Measurements from ENCODE around the gene LCN2. TPM values are rescaled to one million over a fixed set of nuclear protein-coding genes. Genes with fewer than 3 reads are reported as not detected.
A peak's percentile ranks its signal among the peaks of the same experiment; 100 is the strongest.
"Not testable (repeated sequence)": the region's sequence is repeated elsewhere in the genome, so short reads cannot be mapped to it uniquely, and the experiment has no call there.

Gene LCN2
- total and polyA plus RNA-seq, 2 experiments from 2014 or later: not detected

GRCh38 chr9:128175726-128176125 is 26.5 kb downstream of the LCN2 start:
- DNase-seq: no peak
- no peaks in the 10 kb centered on the region for H3K27me3 ChIP-seq (replicated peaks; ENCODE audit: insufficient read depth)
- H4K20me1 ChIP-seq (ENCODE audit: insufficient read depth): no peaks in the 10 kb centered on the region
- H3K36me3 ChIP-seq (ENCODE audit: low read depth): peaks cover 23% of the 10 kb centered on the region
- H3K27ac ChIP-seq: no peak overlapping the region
- no peak overlapping the region for H3K9ac ChIP-seq
- peaks cover 4% of the 10 kb centered on the region; the same call in 1 of the 2 replicates for H3K79me2 ChIP-seq (ENCODE audit: insufficient read depth)
- no peaks in the 10 kb centered on the region for H3K9me3 ChIP-seq (ENCODE audit: low read depth)
- no peaks in the 10 kb centered on the region for H3K4me1 ChIP-seq (ENCODE audit: insufficient read depth)
- TF ChIP-seq EZH2phosphoT487 (IDR thresholded peaks at IDR 0.05; ENCODE audit: insufficient read depth, low read depth): no peak
- TF ChIP-seq EZH2 (IDR thresholded peaks at IDR 0.05; ENCODE audit: insufficient read depth, poor library complexity, severe bottlenecking): no peak
- H3K4me3 ChIP-seq: no peak overlapping the region
- no peak overlapping the region for H2AFZ ChIP-seq
- in situ Hi-C loops (cut with MboI): no loop called here
- no peaks in the 10 kb centered on the region for H3F3A ChIP-seq (ENCODE audit: insufficient read depth)
- 92 to 98% methylated on average over 2 of the region's 2 CpGs for WGBS, 2 experiments (ENCODE audit: low coverage in 1 of 2, low lambda C conversion rate in 2 of 2, missing lambda C conversion rate in 2 of 2)
- H3K4me2 ChIP-seq (ENCODE audit: unreplicated experiment): no peak overlapping the region
- H3K9me2 ChIP-seq (ENCODE audit: insufficient read depth): no peaks in the 10 kb centered on the region

- Histone ChIP-seq H3K27ac (no peak overlapping the region), H3K36me3 (ENCODE audit: low read depth) (peaks cover 29% of the 10 kb centered on the region), H3F3A (ENCODE audit: insufficient read depth) (peaks cover 2% of the 10 kb centered on the region; the same call in 1 of the 2 replicates), H3K9me2 (ENCODE audit: insufficient read depth) (no peaks in the 10 kb centered on the region), H3K9ac (no peak overlapping the region), H3K4me1 (ENCODE audit: insufficient read depth) (no peaks in the 10 kb centered on the region), H3K4me2 (ENCODE audit: unreplicated experiment) (no peak overlapping the region), H2AFZ (no peak overlapping the region), H3K9me3 (ENCODE audit: low read depth) (no peaks in the 10 kb centered on the region), H3K27me3 (replicated peaks; ENCODE audit: insufficient read depth) (no peaks in the 10 kb centered on the region), H3K4me3 (no peak overlapping the region), H3K79me2 (ENCODE audit: insufficient read depth) (no peaks in the 10 kb centered on the region), H4K20me1 (ENCODE audit: insufficient read depth) (no peaks in the 10 kb centered on the region)
- 95 to 97% methylated on average over 11 of the region's 11 CpGs for WGBS, 2 experiments (ENCODE audit: low coverage in 1 of 2, low lambda C conversion rate in 2 of 2, missing lambda C conversion rate in 2 of 2)
- TF ChIP-seq EZH2phosphoT487 (IDR thresholded peaks at IDR 0.05; ENCODE audit: insufficient read depth, low read depth) (no peak), EZH2 (IDR thresholded peaks at IDR 0.05; ENCODE audit: insufficient read depth, poor library complexity, severe bottlenecking) (no peak)
- in situ Hi-C loops (cut with MboI): no loop called here
- DNase-seq: no peak
Observed at GRCh38 chr9:128178806-128179431, 29.7 kb downstream of the LCN2 start.

- Histone ChIP-seq H3K36me3 (ENCODE audit: low read depth) (peaks cover 30% of the 10 kb centered on the region), H3K4me2 (ENCODE audit: unreplicated experiment) (no peak overlapping the region), H3K9me2 (ENCODE audit: insufficient read depth) (no peaks in the 10 kb centered on the region), H3K9ac (no peak overlapping the region), H3K27ac (no peak overlapping the region), H3K27me3 (replicated peaks; ENCODE audit: insufficient read depth) (no peaks in the 10 kb centered on the region), H3F3A (ENCODE audit: insufficient read depth) (peaks cover 7% of the 10 kb centered on the region; the same call in 1 of the 2 replicates), H3K79me2 (ENCODE audit: insufficient read depth) (no peaks in the 10 kb centered on the region), H2AFZ (no peak overlapping the region), H3K4me1 (ENCODE audit: insufficient read depth) (no peaks in the 10 kb centered on the region), H3K4me3 (no peak overlapping the region), H4K20me1 (ENCODE audit: insufficient read depth) (no peaks in the 10 kb centered on the region), H3K9me3 (ENCODE audit: low read depth) (no peaks in the 10 kb centered on the region)
- DNase-seq: no peak
- WGBS, 2 experiments (ENCODE audit: low coverage in 1 of 2, low lambda C conversion rate in 2 of 2, missing lambda C conversion rate in 2 of 2): 88 to 93% methylated on average over 8 of the region's 8 CpGs
- in situ Hi-C loops (cut with MboI): no loop called here
- TF ChIP-seq EZH2phosphoT487 (IDR thresholded peaks at IDR 0.05; ENCODE audit: insufficient read depth, low read depth) (no peak), EZH2 (IDR thresholded peaks at IDR 0.05; ENCODE audit: insufficient read depth, poor library complexity, severe bottlenecking) (no peak)
Observed at GRCh38 chr9:128180001-128180400, 30.7 kb downstream of the LCN2 start.

- TF ChIP-seq EZH2 (IDR thresholded peaks at IDR 0.05; ENCODE audit: insufficient read depth, poor library complexity, severe bottlenecking) (no peak), EZH2phosphoT487 (IDR thresholded peaks at IDR 0.05; ENCODE audit: insufficient read depth, low read depth) (no peak)
- Histone ChIP-seq H3K27ac (no peak overlapping the region), H3K9ac (no peak overlapping the region), H4K20me1 (ENCODE audit: insufficient read depth) (no peaks in the 10 kb centered on the region), H3K4me1 (ENCODE audit: insufficient read depth) (no peaks in the 10 kb centered on the region), H3K36me3 (ENCODE audit: low read depth) (peaks cover 30% of the 10 kb centered on the region), H3K79me2 (ENCODE audit: insufficient read depth) (no peaks in the 10 kb centered on the region), H3K9me2 (ENCODE audit: insufficient read depth) (no peaks in the 10 kb centered on the region), H2AFZ (no peak overlapping the region), H3K4me3 (no peak overlapping the region), H3K27me3 (replicated peaks; ENCODE audit: insufficient read depth) (no peaks in the 10 kb centered on the region), H3K9me3 (ENCODE audit: low read depth) (no peaks in the 10 kb centered on the region), H3K4me2 (ENCODE audit: unreplicated experiment) (no peak overlapping the region), H3F3A (ENCODE audit: insufficient read depth) (peaks cover 7% of the 10 kb centered on the region; the same call in 1 of the 2 replicates)
- no peak for DNase-seq
- in situ Hi-C loops (cut with MboI): no loop called here
- 99 to 100% methylated on average over 6 to 8 of the region's 8 CpGs for WGBS, 2 experiments (ENCODE audit: low coverage in 1 of 2, low lambda C conversion rate in 2 of 2, missing lambda C conversion rate in 2 of 2)
Observed at GRCh38 chr9:128180447-128180846, 31.2 kb downstream of the LCN2 start.

GRCh38 chr9:128181480-128181879 is 32.2 kb downstream of the LCN2 start:
- H3K9me3 ChIP-seq (ENCODE audit: low read depth); H2AFZ ChIP-seq; H3K27me3 ChIP-seq (replicated peaks; ENCODE audit: insufficient read depth); H3K9ac ChIP-seq; H3K4me2 ChIP-seq (ENCODE audit: unreplicated experiment); H3K79me2 ChIP-seq (ENCODE audit: insufficient read depth); H3F3A ChIP-seq (ENCODE audit: insufficient read depth); in situ Hi-C loops (cut with MboI); H3K4me1 ChIP-seq (ENCODE audit: insufficient read depth); H4K20me1 ChIP-seq (ENCODE audit: insufficient read depth); H3K9me2 ChIP-seq (ENCODE audit: insufficient read depth); H3K4me3 ChIP-seq; H3K27ac ChIP-seq: not testable (repeated sequence)
- peaks cover 30% of the 10 kb centered on the region for H3K36me3 ChIP-seq (ENCODE audit: low read depth)
- DNase-seq: peak; percentile 64
- WGBS, 2 experiments (ENCODE audit: low coverage in 1 of 2, low lambda C conversion rate in 2 of 2, missing lambda C conversion rate in 2 of 2): 13 to 20% methylated on average over 10 to 12 of the region's 12 CpGs

All from GM23248 (cell line).